ENCODE data around the gene WDR35. TPM values are rescaled to one million over a fixed set of nuclear protein-coding genes. Genes with fewer than 3 reads are reported as not detected.

WDR35 gene
- total and polyA plus RNA-seq, 2 donors (not counting 3 experiments of a cell fraction or from before 2014, with no cell fraction given): 3.6 to 8.0 TPM

DNA sequence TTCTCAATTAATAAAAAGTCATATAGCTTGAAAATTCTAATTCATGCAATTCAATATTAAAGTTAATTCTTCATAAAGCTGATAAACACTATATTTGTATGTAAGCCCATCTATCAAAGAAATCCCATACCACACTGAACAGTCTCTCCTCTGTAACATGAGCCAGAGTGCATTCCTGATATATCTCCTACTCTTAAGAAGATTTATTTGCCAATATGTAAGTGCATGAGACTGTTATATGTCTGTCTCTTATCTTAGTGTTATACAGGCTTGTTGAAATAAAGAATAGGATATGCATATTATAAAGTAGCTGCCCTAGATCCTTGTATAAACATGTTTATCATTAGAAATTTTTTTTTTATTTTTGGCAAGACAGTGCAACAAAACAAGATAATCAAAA, 47.7 kb downstream of the WDR35 start:
- FAIRE-seq: no peak
- Histone ChIP-seq H2AFZ (ENCODE audit: low read depth, low read length) (no peak overlapping the region), H3K36me3 (ENCODE audit: control insufficient read depth in 2 of 2, extremely low read depth in 1 of 2, insufficient read depth in 2 of 2, low read length in 2 of 2) (peaks cover 0 to 3% of the 10 kb centered on the region in 2 experiments), H3K9me1 (replicated peaks; ENCODE audit: control insufficient read depth, extremely low read depth, insufficient read depth, low read length) (no peaks in the 10 kb centered on the region), H3K9me3 (replicated peaks; ENCODE audit: control insufficient read depth, insufficient read depth, low read length) (no peaks in the 10 kb centered on the region), H3K79me2 (ENCODE audit: control insufficient read depth, insufficient read depth, low read length) (no peaks in the 10 kb centered on the region), H3K4me1 (ENCODE audit: control insufficient read depth, extremely low read depth, insufficient read depth, low read length) (no peaks in the 10 kb centered on the region), H3K27ac (ENCODE audit: insufficient read depth, low read depth, low read length) (no peak overlapping the region), H3K9ac (replicated peaks; ENCODE audit: extremely low read depth, insufficient read depth, low read length) (no peak overlapping the region), H4K20me1 (replicated peaks; ENCODE audit: control insufficient read depth, extremely low read depth, insufficient read depth, low read length) (no peaks in the 10 kb centered on the region), H3K4me3 (replicated peaks in 1 of 3; ENCODE audit: insufficient read depth in 1 of 3, low read depth in 1 of 3, low read length in 3 of 3) (no peak overlapping the region), H3K27me3 (ENCODE audit: control insufficient read depth in 2 of 2, insufficient read depth in 2 of 2, low read length in 2 of 2) (no peaks in the 10 kb centered on the region), H3K4me2 (ENCODE audit: insufficient read depth, low read length) (no peak overlapping the region)
- TF ChIP-seq GATA2 (IDR thresholded peaks at IDR 0.05; ENCODE audit: insufficient read depth, insufficient read length, low read depth, low read length): no peak
- TF ChIP-seq, protein P1, sequence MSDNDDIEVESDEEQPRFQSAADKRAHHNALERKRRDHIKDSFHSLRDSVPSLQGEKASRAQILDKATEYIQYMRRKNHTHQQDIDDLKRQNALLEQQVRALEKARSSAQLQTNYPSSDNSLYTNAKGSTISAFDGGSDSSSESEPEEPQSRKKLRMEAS (IDR thresholded peaks at IDR 0.05; ENCODE audit: insufficient read depth, insufficient read length): no peak
- TF ChIP-seq, protein P2, sequence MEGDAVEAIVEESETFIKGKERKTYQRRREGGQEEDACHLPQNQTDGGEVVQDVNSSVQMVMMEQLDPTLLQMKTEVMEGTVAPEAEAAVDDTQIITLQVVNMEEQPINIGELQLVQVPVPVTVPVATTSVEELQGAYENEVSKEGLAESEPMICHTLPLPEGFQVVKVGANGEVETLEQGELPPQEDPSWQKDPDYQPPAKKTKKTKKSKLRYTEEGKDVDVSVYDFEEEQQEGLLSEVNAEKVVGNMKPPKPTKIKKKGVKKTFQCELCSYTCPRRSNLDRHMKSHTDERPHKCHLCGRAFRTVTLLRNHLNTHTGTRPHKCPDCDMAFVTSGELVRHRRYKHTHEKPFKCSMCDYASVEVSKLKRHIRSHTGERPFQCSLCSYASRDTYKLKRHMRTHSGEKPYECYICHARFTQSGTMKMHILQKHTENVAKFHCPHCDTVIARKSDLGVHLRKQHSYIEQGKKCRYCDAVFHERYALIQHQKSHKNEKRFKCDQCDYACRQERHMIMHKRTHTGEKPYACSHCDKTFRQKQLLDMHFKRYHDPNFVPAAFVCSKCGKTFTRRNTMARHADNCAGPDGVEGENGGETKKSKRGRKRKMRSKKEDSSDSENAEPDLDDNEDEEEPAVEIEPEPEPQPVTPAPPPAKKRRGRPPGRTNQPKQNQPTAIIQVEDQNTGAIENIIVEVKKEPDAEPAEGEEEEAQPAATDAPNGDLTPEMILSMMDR (IDR thresholded peaks at IDR 0.05; ENCODE audit: extremely low read depth in 1 of 2, insufficient read depth in 1 of 2, low read depth in 1 of 2, low read length in 2 of 2): no peak
- no peak for TF ChIP-seq EZH2 (IDR thresholded peaks at IDR 0.05; ENCODE audit: borderline replicate concordance, low read depth, low read length, severe bottlenecking)
- TF ChIP-seq MYC (IDR thresholded peaks at IDR 0.05; ENCODE audit: low read depth, low read length): no peak
- TF ChIP-seq FOS (IDR thresholded peaks at IDR 0.05; ENCODE audit: borderline replicate concordance, insufficient read depth, low read length): no peak
- no peak for TF ChIP-seq POLR2AphosphoS5 (IDR thresholded peaks at IDR 0.05; ENCODE audit: insufficient read depth, low read depth, low read length)
- no peak for TF ChIP-seq POLR2A (IDR thresholded peaks at IDR 0.05; ENCODE audit: low read depth, low read length)
- TF ChIP-seq JUN (IDR thresholded peaks at IDR 0.05; ENCODE audit: borderline replicate concordance, insufficient read depth, insufficient read length, low read depth): no peak
- ChIA-PET CTCF (interaction anchor here (0.8 to 3.3 kb wide), 3 partner anchors 8 to 152 kb away, joined by 3 to 16 read pairs (median 4); no protein-coding TSS in a partner anchor), POLR2A (no interaction called here)
- DNase-seq (ENCODE audit: low read depth, low spot score): no peak
- no TSS peak for BruUV-seq (replicated peaks)
- dilution Hi-C loops (cut with MboI; ENCODE audit: extremely low pct_ligation_motif_present, low sequenced_read_pairs) (no loop called here), intact Hi-C loops (cut with micrococcal nuclease) (no loop called here)
